NCI-H2171 (cell line): ENCODE measurements around the gene ATE1.
"Not testable (repeated sequence)": the region's sequence is repeated elsewhere in the genome, so short reads cannot be mapped to it uniquely, and the experiment has no call there.

Source experiments
- DNase-seq: peaks from one replicate; lab custom pipeline; 2025; lab: John Stamatoyannopoulos, UW

The ATE1 gene

DNA sequence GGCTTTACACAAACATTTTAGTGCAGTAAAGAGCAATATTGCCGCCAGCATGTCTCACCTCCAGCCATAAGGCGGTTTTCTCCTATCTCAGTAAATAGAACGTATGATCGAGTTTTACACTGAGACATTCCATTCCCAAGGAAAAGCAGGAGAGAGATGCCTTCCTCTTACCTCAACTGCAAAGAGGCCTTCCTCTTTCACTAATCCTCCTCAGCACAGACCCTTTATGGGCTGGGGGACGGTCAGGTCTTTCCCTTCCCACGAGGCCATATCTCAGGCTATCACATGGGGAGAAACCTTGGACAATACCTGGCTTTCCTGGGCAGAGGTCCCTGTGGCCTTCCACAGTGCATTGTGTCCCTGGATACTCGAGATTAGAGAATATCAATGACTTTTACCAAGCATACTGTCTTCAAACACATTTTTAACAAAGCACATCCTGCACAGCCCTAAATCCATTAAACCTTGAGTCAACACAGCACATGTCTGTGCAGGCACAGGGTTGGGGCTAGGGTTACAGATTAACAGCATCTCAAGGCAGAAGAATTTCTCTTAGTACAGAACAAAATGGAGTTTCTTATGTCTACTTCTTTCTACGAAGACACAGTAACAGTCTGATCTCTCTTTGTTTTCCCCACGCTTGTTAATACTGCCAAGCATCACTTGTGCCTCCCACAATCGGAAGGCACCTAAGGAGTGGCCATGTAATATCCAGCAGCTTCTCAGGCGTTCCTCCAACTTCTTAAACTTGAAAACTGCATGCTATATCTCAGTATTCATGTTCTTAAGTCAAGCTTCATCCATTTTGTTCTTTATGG is 2.6 kb upstream of the ATE1 start:
- not testable (repeated sequence) for DNase-seq

- DNase-seq: not testable (repeated sequence)
Measured at GRCh38 chr10:121929585-121930267, 1.9 kb upstream of the ATE1 start.

- no peak for DNase-seq
Measured at GRCh38 chr10:121928528-121928884, 675 bp upstream of the ATE1 start.

DNA sequence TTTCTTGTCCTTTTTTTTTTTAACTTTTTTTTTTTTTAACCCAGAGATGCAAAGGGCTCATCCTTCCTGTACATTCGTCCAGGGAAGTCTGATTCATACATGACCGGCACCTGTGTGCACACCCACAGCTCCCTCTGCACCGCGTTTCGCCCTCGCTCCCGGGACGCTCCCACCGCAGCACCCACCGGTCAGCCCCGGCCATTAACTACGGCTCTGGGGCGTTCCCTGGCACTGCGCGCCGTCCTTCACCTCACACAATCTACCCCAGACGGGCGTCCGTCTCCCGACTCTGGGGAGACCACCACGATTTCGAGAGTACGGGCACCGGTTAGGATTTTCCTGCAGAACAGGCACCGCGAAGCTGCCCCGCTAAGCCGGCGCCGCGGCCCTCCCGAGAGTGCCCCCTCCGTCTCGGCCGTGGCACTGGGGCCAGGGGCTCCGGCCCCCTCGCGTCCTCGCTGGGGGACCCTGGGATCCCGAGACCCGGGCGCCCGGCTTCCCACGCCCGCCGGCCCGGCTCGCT is 452 bp downstream of the ATE1 start:
- no peak for DNase-seq

- no peak for DNase-seq
Measured at GRCh38 chr10:121926671-121927317, 1.0 kb downstream of the ATE1 start.

DNA sequence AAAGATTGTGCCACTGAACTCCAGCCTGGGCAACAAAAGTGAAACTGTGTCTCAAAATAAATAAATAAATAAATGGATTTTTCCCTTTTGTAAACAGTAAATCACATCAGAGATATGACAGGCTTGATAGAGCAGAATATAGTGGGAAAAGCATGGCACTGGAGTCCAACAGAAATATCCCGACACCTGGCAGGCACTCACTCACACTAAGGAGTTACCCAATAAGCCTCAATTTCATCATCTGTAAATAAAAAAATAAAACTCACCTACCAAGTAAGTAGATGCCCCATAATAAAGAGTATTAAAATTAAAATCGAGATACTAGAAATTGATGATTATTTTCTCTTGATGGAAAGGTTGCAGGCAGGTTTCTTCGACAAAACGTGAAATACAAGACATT is 1.7 kb downstream of the ATE1 start:
- no peak for DNase-seq

DNA sequence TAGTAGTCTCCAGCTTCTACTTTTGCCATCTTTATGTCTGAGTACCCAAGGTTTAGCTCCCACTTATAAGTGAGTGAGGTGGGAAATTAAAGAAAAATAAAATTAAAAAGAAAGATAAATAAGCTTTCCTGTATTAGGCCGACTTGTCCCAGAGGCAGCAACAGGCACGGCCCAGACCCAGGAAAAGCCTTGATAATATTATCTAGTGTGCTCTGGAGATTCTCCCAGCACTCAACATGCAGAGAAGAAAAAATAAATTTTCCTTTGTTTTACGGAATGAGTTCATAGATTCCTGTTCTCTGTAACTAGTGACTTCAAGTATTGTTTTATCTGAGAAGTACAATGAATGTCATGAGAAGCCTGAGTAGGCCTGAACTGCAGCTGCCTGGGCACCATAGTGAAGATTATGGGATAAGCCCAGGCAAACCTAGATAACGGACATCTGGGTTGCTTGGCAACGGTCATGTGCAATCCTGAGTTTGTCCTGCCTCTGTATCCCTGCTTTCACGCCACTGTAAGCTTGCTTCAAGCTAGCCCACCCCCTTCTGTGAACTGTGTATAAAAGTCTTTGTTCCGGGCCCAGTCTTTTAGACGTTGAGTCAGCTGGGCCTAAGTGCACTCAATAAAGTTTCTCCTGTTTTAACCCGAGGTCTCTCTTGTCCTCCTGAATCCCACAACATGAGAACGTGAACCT is 6.4 kb downstream of the ATE1 start:
- no peak for DNase-seq

DNA sequence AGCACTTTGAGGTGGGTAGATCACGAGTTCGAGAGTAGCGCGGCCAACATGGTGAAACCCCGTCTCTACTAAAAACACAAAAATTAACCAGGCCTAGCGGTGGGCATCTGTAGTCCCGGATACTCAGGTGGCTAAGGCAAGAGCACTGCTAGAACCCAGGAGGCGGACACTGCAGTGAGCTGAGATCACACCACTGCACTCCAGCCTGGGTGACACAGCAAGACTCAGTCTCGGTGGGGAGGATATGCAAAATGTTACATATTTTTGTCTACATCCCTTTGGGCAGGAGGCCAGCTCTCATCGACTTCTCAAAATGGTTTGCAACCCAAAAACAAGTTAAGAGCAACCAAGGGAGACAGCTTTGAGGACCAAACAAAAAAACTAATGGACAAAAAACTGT is 8.2 kb downstream of the ATE1 start:
- DNase-seq: no peak

DNA sequence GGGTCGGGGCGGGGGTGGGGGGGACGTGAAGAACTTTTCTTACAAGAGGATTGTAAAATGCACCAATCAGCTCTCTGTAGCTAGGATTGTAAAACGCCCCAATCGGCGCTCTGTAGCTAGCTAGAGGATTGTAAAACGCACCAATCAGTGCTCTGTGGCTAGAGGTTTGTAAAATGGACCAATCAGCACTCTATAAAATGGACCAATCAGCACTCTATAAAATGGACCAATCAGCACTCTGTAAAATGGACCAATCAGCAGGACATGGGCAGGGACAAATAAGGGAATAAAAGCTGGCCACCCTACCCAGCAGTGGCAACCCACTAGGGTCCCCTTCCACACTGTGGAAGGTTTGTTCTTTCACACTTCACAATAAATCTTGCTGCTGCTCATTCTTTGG is 9.0 kb downstream of the ATE1 start:
- DNase-seq: not testable (repeated sequence)

GRCh38 chr10:121914661-121915060 is 13.2 kb downstream of the ATE1 start:
- DNase-seq: no peak

DNA sequence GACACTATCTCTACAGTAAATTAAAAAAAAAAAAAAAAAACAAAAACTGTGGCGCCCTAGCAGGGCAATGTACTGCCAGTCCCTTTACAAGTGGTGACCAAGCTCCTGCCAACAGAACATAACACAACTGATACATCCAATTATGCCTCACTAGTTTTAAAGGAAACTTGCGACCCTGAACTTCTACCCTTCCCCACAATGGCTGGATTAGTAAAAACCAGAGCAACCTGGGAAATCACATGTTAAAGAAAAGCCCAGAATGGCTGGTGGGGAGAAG is 16.5 kb downstream of the ATE1 start:
- DNase-seq: no peak

- DNase-seq: no peak
Measured at GRCh38 chr10:121910673-121911420, 17.0 kb downstream of the ATE1 start.

GRCh38 chr10:121904888-121905287 is 22.9 kb downstream of the ATE1 start:
- no peak for DNase-seq

DNA sequence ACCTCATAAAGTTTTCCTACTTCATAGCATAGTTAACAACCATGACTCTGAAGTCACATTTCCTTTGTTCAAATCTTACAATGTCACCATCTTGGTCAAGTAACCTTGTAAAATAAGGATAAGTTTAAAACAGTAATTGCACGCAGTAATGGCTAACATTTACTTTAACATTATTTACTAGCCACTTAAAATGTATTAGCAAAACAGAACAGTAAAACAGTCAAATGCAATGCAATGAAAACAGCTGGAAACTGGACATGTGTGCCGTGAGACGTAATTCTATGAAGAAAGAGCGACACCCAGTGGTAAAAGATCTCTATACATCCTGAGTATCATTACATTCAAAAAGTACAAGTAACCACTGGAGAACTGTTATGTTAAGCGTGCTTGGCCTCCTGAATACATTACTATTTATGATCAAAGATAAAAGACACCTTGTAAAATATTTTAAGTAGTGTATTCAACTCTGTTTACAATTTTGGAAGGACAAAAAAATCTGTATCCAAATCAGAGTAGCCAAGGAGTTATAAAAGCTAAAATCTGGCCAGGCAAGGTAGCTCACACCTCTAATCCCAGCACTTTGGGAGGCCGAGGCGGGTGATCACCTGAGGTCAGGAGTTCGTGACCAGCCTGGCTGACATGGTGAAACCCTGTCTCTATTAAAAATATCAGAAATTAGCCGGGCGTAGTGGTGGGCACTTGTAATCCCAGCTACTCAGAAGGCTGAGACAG is 27.2 kb downstream of the ATE1 start:
- DNase-seq: peak; percentile 43

DNA sequence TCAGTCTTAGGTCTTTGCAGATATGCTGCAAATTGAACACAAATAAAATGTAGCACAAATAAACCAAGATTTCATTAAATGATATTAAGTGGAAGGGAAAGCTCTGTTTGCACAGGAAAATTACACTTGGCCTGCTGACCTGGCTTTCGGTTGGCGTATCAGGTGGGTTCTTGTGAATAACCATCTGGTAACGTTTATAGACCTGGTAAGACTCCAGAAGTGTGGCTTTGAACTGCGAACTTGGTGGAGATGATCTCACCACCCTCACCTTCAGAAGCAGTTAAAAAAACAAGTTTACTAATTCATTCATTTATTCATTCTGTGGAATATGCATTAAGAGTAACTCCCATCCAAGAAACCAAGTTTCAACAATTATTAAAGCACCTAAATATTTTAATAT is 28.1 kb downstream of the ATE1 start:
- no peak for DNase-seq

DNA sequence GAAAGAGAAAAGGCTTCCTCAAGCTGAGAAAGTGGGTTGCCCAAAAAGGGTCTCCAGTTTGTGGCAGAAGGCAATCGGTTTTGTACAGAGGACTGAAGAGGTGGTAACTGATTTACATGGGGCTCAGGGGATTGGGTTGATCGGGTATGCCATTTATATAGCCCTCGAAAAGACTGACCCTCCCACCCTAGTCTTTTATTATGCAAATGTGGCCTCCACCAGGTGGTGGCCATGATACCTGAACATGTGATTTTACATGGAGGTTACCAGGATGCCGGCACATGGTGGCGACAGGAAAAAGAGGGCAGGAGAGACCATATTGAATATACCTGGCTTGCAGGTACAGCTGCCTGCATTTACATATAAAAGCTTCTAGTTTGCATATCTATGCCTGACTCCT is 36.7 kb downstream of the ATE1 start:
- no peak for DNase-seq

GRCh38 chr10:121889212-121889611 is 38.6 kb downstream of the ATE1 start:
- DNase-seq: no peak

- DNase-seq: no peak
Measured at GRCh38 chr10:121886997-121887622, 40.7 kb downstream of the ATE1 start.

GRCh38 chr10:121886181-121886580 is 41.6 kb downstream of the ATE1 start:
- no peak for DNase-seq

DNA sequence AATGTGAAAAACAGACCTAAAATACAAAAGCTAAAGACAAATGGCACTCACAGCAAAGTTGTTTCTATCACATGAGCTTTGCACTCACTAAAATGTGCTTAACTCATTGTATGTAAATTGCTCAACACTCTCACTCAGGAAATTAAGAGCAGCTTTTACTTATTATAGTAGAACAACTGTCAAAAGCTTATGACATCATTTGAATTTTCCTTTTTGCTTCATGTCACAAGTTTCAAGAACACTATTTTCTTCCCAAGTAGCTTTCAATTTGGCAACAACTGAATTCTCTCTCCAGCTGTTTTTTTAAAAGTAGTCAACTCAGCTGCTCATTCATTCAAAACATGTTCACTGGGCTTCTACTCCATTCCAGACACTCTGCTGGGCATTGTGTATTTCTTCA is 46.9 kb downstream of the ATE1 start:
- DNase-seq: no peak

DNA sequence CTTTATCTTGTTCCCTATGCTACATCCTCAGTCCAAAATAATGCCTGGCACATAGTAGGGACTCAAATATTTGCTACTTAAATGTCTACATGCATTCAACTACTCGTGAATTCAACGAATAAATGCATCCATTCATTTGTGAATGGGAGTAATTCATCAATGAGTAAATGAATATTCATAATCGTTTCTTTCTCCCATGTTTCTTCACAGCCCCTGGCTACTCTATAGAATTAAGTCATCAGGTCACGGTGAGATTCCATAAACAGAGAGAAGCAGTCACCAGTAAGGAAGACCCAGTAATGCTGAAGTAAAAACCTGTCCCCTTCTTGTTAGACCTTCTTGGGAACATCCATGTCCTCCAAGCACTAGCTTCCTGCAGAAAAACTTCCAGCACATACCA is 48.4 kb downstream of the ATE1 start:
- no peak for DNase-seq
